NCI-H510A treated with DMSO at 0.1 percent for 48 hours (cell line): ENCODE measurements around the gene PPP1R12B.
"Not testable (repeated sequence)": the region's sequence is repeated elsewhere in the genome, so short reads cannot be mapped to it uniquely, and the experiment has no call there.

Experiments used
- DNase-seq: peaks from one replicate; lab custom pipeline; 2025; lab: John Stamatoyannopoulos, UW

PPP1R12B gene

GRCh38 chr1:202488178-202488649 is 139.7 kb downstream of the PPP1R12B start:
- not testable (repeated sequence) for DNase-seq

- not testable (repeated sequence) for DNase-seq
Measured at GRCh38 chr1:202489101-202489500, 140.6 kb downstream of the PPP1R12B start.

DNA sequence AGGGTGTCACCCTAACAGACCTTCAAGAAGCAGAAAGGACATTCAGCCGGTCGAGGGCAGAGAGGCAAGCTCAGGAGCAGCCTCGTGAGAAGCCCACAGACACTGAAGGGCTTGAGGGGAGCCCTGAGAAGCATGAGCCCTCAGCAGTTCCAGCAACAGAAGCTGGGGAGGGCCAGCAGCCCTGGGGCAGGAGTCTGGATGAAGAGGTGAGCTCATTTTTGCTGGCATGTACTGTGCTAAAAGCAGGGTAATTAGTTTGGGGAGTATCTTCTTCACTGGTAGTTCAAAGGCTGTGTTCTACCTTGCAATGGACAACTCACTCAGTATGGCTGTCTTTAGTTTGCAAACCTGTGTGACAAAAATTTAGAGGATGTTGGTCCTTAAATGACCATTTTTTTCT is 144.6 kb downstream of the PPP1R12B start:
- DNase-seq: not testable (repeated sequence)

- DNase-seq: no peak
Measured at GRCh38 chr1:202498542-202498941, 150.0 kb downstream of the PPP1R12B start.

DNA sequence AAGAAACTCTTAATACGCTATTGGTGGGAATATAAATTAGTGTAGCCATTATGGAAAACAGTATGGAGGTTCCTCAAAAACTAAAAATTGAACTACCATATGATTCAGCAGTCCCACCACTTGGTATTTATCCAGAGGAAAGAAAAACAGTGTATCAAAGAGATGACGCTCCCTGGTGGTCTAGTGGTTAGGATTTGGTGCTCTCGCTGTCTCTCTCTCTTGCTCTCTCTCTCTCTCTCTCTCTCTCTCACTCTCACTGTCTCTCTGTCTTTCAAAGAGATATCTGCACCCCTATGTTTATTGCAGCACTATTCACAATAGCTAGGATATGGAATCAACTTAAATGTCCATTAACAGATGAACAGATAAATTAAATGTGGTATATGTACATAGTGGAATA is 151.5 kb downstream of the PPP1R12B start:
- DNase-seq: not testable (repeated sequence)

DNA sequence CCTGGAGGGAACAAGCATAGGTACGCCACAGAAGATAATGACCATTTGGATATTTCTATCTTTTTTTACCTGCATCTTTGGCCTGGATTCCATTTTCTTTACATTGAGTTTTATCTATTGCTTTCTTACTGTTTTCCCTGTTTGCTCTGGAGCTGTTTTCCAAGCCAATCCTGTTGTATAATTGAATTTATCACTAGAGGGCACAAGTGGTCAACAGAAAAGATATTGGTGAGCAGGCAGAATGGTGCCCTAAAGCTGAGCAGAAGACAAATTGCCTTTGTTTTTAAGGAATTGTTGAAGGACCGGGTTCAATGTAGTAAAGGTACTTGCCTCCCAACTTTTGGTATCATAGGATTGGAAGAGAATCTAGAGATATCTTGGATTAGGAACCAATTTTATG is 152.8 kb downstream of the PPP1R12B start:
- no peak for DNase-seq

DNA sequence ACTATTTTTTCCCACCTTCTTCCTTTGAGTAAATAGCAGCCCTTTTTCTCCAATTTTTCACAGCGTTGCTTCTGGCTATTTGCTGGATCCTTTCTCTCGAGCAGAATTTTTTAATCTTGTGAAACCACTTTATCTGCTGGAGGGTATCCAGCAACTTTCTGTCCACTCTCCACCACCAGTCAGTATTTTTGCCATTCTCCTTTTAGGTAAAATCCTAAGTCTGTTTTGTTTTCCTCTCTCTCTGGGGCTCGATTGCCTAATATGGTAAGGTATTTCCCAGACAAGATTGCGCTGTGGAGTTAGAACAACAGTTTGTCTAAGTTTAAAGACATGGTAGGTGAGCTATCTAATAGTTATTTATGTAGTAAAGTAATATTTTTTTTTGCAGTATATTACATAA is 156.9 kb downstream of the PPP1R12B start:
- DNase-seq: no peak

- DNase-seq: not testable (repeated sequence)
Measured at GRCh38 chr1:202505880-202506575, 157.5 kb downstream of the PPP1R12B start.

- not testable (repeated sequence) for DNase-seq
Measured at GRCh38 chr1:202508863-202509262, 160.4 kb downstream of the PPP1R12B start.

DNA sequence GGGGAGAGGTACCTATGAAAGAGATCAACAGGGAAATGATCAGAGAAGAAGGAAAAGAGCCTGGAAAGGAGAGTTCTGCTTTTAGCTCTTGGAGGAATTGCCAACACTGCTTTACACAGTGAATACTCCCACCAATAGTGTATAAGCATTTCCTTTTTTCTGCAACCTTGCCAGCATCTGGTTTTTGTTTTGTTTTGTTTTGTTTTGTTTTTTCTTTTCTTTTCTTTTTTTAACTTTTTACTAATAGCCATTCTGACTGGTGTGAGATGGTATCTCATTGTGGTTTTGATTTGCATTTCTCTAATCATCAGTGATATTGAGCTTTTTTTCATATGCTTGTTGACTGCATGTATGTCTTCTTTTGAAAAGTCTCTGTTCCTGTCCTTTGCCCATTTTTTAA is 165.4 kb downstream of the PPP1R12B start:
- DNase-seq: not testable (repeated sequence)

DNA sequence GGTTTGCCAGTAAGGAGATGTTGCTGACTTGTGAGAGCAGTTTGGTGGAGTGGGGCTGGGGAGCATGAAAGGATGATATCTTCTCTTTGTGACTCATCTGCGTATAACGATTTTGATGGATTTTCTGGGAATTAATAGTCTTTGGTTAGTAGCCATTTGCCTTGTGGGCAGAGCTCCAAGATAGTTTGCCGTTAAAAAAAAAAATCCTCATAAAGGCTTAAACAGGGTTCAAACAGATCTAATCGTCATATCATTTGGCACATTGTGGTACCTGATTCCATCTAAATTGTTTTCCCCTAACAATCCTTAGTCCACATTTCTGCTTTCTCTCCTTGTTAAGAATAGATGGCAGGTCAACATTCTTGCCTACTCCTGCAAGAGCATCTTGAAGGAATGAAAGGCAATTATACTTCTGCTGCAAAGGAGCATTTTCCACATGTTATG is 168.0 kb downstream of the PPP1R12B start:
- DNase-seq: no peak

DNA sequence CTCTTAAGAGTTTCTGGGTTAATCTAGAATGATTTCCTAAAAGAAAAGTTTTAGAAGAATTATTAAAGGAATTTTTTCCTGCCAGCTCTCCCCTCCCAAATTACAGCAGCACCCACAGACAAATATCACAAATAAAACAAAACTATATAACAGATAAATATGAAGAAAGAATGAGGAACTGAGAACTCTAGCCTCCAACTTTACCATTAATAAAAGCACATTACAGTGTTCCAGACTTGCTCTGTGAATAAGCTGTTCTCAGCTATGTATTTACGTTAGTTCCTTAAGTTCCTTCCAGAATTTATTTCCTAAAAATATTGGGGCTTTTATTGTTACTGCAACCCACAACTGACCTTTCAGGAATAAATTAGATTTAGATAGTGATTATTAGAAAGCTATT is 168.6 kb downstream of the PPP1R12B start:
- not testable (repeated sequence) for DNase-seq

GRCh38 chr1:202518180-202518579 is 169.7 kb downstream of the PPP1R12B start:
- not testable (repeated sequence) for DNase-seq

GRCh38 chr1:202518905-202519304 is 170.4 kb downstream of the PPP1R12B start:
- not testable (repeated sequence) for DNase-seq

DNA sequence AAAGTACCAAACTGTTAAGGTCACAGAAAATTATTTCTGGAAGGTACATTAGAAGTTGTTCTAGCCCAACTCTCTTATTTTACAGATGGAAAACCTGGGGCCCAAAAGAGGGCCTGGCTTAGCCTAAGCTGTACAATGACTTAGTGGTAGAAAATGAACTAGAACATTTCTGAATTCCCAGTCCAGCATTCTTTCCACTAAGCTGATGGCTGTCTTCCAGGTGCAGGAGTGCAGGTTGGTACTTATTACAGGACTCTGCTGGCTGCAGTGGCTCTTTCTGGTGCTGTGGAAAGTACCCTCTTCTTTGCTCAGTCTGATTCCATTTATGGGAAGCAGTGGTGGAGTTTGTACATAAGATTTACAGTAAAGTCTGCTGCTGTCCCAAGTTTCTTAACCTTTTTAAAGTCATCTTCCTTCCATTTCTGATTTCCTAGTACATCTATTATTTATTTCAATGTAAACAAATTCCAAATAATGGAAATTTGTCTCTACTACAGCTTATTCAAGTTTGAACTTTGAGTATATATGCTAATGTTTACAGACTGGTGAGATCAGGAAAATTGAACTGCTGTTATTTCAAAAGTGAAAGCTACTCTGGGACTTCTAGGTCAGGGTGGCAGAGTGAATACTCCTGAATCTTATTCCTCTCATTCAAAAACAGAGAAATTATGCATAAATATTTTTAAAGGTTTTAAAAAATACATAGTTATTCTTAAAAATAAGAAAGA is 171.8 kb downstream of the PPP1R12B start:
- not testable (repeated sequence) for DNase-seq

DNA sequence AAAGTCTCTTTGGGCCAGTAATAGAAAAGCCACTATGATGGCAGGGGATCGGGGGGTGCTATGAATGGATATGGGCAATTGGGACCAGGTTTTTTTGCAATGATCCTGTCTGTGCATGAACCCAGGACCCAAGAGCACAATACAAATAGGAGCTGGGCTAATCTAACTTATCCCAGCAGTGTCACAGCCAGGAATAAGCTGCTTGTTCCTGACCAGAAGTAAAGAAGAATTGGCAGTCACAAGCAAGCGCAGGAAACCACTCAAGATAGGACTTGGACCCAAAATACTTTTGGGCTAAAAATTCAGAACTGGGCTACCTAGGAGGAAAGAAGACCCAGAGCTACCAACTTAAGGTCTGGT is 172.3 kb downstream of the PPP1R12B start:
- not testable (repeated sequence) for DNase-seq

GRCh38 chr1:202521484-202521883 is 173.0 kb downstream of the PPP1R12B start:
- not testable (repeated sequence) for DNase-seq

- DNase-seq: no peak
Measured at GRCh38 chr1:202521886-202522285, 173.4 kb downstream of the PPP1R12B start.

DNA sequence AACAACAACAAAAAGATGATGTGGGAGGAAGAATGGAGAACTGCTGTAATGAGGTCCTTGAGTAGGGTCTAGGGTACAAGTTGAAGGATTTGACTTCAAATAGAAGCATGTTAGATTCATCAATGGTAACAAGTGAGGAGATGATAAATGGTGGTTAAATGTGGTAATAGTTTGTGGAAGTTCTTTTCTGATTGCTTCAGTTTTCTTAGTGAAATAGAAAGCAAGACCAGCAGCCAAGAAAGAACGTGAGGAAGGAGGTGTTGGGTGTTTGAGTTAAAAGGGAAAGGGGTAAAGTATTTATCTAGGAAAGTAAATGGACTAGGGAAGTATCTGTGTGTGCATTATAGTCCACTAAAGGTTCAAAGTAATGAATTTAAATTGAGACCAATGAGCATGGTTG is 177.6 kb downstream of the PPP1R12B start:
- not testable (repeated sequence) for DNase-seq

DNA sequence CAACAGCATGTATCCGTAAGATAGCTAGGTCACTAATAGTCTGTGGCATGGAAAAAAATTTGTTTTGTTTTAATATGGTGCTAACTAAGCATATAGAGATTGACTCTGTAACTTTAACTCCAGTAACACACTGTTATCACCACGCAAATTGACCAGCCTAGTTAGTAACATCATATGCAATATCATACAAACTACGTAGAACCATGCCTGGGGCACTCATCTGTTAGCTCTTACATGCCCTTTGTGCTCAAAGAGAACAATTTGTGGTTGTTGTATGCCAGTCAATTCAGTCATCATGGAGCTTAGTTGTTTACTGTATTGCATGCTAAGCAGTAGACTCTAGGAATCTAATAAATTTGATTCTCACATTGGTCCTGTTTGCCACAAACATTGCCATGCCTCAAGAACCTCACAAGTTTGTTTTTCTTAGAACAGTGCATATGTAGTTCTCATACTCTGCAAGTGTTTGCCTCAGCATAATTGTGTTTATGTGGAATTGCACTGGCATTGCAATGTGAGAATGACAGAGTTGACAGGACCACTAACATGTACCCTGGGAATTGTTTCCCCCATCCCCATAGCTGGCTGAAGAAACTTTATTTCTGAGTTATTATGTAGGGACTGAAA is 179.7 kb downstream of the PPP1R12B start:
- DNase-seq: not testable (repeated sequence)

- not testable (repeated sequence) for DNase-seq
Measured at GRCh38 chr1:202530686-202531085, 182.2 kb downstream of the PPP1R12B start.

DNA sequence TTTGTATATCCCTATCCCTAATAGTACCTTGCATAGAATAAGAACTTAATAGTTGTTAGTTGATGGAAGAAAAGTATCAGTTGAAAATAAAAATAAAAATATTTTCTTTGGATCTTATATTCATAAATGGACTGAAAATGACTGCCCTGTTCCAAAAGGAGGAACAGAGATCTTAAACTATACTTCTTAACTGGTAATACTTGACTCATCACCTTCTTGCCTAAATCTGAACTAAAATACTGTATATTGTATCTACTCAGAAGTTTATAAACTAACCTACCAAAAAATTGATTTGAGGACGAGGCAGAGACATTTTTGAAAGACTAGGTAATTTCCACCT is 182.9 kb downstream of the PPP1R12B start:
- no peak for DNase-seq
